ENCODE results near the gene OR1E1.

GRCh38 chr17:3447625-3448024, 49.4 kb upstream of the OR1E1 start:
- TF ChIP-seq, protein P1, sequence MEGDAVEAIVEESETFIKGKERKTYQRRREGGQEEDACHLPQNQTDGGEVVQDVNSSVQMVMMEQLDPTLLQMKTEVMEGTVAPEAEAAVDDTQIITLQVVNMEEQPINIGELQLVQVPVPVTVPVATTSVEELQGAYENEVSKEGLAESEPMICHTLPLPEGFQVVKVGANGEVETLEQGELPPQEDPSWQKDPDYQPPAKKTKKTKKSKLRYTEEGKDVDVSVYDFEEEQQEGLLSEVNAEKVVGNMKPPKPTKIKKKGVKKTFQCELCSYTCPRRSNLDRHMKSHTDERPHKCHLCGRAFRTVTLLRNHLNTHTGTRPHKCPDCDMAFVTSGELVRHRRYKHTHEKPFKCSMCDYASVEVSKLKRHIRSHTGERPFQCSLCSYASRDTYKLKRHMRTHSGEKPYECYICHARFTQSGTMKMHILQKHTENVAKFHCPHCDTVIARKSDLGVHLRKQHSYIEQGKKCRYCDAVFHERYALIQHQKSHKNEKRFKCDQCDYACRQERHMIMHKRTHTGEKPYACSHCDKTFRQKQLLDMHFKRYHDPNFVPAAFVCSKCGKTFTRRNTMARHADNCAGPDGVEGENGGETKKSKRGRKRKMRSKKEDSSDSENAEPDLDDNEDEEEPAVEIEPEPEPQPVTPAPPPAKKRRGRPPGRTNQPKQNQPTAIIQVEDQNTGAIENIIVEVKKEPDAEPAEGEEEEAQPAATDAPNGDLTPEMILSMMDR (IDR thresholded peaks at IDR 0.05; ENCODE audit: borderline replicate concordance, extremely low read depth, low read length, poor library complexity, severe bottlenecking): peak; percentile 44
- TF ChIP-seq EZH2 (IDR thresholded peaks at IDR 0.05; ENCODE audit: borderline replicate concordance, low read depth, low read length, severe bottlenecking): no peak

Measured in DND-41 (cell line).